Stimulated activated CD4-positive, alpha-beta T cell treated with anti-CD3 and anti-CD28 coated beads, TNF-alpha, amount 100 ng/mL, for 1 hour (primary cell): ENCODE measurements around the gene PLCB4.

Source experiments
- DNase-seq, 3 donors: peaks; one replicate each; pipeline ENCODE4 v3.0.0-alpha.2; 2020; ENCODE audit warnings: low read depth in 3 of 3, low spot score in 1 of 3

PLCB4 gene

DNA sequence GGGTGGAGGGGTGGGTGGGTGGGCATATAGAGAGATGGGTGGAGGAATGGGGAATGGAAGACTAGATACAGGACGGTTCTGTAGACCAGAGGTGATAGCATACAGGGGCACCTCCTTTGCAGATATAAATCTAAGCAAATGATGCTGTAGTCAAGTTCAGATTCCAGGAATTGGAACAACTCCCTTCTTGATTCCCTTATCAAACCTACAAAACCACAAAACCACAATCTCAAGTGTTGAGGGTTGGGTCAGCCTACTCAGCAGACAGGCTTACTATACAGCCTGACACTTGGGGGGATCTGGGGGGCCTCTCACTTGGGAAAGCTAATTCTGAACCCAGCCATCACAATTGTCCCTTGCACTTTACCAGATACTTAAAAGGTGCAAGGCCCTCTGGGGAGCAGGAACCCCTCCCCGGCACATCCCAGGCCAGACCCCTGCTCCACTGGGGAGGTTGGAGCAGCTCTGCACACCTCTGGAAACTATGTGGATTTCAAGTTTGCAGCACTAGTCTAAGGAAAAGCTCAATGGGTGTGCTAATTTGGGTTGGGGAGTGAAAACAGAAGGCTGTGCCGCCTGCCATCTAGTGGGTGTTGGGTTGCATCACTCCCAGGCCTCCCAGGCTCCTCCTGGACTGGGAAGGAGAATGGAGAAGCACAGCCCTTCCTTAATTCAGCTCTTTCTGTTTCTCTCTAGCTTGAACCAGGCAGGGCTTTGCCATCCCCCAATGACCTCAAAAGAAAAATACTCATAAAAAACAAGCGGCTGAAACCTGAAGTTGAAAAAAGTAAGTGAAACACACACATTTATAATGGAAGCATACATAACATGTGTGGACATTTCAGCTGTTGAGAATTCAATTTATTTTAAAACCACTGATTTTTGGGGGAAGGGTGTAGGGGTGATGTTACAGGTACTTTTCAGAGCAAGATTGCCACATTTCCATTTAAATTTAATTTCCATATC lies 324.3 kb downstream of the PLCB4 start:
- DNase-seq = no peak

DNA sequence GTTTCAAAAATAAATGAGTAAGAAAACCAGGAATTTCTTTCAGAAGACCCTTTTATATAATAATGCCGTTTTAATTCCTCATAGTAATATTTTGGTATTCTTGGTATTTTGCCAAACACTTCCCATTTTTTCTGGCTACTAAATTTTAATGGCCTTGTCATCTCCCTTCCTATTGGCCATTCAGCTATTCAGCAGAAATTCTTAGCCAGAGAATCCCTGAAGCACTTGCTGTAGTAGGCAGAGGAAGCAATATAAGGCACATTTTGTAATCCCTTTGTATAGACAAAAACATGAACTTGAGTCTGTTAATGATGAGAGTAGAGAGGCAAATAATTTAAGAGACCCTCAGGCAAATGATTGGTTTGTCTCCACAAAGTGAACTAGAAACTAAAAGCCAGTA lies 327.1 kb downstream of the PLCB4 start:
- no peak for DNase-seq

DNA sequence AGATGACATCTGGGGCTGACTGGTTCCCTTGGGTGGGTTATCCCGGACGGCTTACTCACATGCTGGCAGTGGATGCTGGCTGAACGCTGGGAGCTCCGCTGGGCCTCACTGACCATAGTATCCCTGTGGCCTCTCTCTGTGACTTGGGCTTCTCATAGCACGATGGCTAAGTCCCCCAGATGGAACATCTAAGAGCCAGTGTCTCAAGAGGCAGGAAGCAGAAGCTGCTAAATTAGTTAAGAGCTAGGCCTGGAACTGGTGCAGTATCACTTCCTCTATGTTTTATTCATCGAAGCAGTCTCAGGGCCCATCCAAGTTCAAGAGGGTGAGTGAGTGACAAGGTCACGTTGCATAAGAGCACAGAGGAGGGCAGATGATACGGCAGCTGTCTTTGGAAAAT lies 329.0 kb downstream of the PLCB4 start:
- DNase-seq = no peak

GRCh38 chr20:9398882-9399281 lies 330.0 kb downstream of the PLCB4 start:
- DNase-seq = no peak

GRCh38 chr20:9399322-9399721 lies 330.4 kb downstream of the PLCB4 start:
- DNase-seq = no peak

GRCh38 chr20:9400171-9401025 lies 331.5 kb downstream of the PLCB4 start:
- no peak for DNase-seq

GRCh38 chr20:9401371-9401770 lies 332.5 kb downstream of the PLCB4 start:
- no peak for DNase-seq

DNA sequence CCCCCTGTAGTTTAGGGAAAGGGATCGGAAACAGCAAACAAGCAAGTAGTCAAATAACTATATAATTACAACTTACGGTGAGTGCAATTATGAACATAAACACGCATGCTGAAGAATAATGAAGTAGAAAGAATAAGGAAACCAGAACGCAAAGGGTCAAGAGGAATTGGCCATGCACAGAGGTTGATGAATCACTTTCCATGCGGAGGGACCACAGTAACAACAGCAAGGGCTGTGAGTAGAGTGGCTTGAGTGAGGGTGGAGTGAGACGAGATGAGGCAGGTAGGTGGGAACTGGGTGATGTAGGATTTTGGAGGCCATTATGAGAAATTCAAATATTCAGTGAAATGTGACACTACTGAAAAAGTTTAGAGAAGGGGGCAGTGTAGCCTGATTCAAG lies 333.3 kb downstream of the PLCB4 start:
- no peak for DNase-seq

GRCh38 chr20:9402546-9402945 lies 333.7 kb downstream of the PLCB4 start:
- no peak for DNase-seq

DNA sequence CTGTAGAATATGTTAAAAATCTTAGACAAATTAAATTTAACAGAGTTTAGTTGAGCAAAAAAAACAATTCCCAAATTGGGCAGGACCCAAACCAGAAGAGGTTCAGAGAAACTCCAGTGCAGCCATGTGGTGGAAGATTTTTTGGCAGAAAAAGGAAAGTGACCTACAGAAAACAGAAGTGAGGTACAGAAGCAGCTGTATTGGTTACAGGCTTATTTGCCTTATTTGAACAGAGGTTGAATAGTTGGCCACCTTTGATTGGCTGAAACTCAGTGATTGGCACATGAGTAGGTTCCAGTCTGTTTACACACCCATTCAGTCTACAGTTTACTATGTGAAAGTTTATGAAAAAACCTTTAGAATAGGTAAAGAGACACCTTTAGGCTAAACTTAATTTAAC lies 334.6 kb downstream of the PLCB4 start:
- no peak for DNase-seq

GRCh38 chr20:9407805-9408421 lies 339.0 kb downstream of the PLCB4 start:
- DNase-seq = no peak

GRCh38 chr20:9408422-9409300 lies 339.8 kb downstream of the PLCB4 start:
- no peak for DNase-seq

- DNase-seq = no peak
These were observed 340.5 kb downstream of the PLCB4 start for GRCh38 chr20:9409352-9409751.

- no peak for DNase-seq
These were observed 341.1 kb downstream of the PLCB4 start for GRCh38 chr20:9409981-9410380.

DNA sequence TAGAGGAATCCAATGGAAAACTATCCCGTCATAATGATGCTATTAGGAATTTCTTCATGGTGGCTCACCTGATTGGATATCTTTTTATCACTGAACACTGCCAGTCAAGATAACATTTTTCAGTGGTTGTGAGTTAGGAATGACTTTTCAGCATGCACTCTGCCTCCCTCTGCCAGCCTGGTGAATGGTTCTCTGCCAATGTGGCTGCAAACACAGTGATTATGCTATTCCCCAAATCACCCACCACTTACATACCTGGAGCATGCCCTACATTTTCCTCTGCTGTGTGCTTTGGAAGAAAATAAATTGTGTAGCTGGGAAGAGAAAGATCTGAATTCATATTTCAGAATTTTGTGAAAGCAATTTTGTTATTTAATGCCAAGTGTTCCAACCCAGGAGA lies 342.9 kb downstream of the PLCB4 start:
- no peak for DNase-seq

- no peak for DNase-seq
These were observed 343.4 kb downstream of the PLCB4 start for GRCh38 chr20:9412309-9412708.

DNA sequence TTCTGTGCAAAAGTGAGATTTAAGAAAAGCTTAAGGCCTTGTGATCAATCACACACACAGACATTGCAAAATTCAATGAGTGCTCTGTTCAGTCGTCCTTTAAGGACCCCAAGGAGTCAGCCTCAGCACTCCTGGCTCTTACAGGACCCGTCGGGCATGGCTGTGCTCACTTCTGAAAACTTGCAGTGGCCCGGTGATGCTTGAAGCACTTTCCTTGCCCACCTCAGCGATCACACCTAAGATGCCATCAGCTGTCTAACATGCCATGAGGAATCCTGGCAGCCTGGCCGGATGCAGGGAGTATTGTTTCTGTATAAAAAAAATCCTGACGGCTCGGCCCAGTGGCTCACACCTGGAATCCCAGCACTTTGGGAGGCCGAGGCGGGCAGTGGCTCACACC lies 344.1 kb downstream of the PLCB4 start:
- DNase-seq = no peak

DNA sequence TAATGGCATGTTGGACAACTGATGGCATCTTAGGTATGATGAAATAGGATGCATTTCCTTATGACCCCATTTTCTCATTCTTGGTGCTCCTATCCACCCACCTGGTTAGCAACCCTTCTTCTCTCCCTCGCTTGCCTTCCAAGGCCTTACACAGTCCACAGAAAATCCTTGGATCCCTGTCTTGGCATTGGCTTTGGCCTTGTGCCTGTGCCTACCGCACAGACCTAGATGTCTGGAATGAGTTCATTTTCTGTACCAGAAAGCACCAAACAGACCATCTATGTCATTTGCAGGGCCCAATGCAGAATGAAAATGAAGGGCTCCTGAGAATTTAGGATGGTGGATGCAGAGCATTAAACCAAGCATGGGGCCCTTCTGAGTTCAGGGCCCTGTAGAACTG lies 346.5 kb downstream of the PLCB4 start:
- DNase-seq = no peak

GRCh38 chr20:9416421-9416820 lies 347.5 kb downstream of the PLCB4 start:
- no peak for DNase-seq

GRCh38 chr20:9417665-9418064 lies 348.8 kb downstream of the PLCB4 start:
- DNase-seq = no peak
